HTR-8/SVneo (cell line): Measurements from ENCODE around the gene NLRP5.
"Not testable (repeated sequence)": the region's sequence is repeated elsewhere in the genome, so short reads cannot be mapped to it uniquely, and the experiment has no call there.

Experiments
- DNase-seq: peaks from one replicate; pipeline ENCODE4 v3.0.0; 2011; ENCODE audit warnings: low spot score, mixed read lengths; ENCODE audit not compliant: insufficient read length
- FAIRE-seq: peaks from 2 replicates; lab custom pipeline; 2011; peaks lifted over from hg19 to GRCh38; lab: Jason Lieb, UNC

The NLRP5 gene

DNA sequence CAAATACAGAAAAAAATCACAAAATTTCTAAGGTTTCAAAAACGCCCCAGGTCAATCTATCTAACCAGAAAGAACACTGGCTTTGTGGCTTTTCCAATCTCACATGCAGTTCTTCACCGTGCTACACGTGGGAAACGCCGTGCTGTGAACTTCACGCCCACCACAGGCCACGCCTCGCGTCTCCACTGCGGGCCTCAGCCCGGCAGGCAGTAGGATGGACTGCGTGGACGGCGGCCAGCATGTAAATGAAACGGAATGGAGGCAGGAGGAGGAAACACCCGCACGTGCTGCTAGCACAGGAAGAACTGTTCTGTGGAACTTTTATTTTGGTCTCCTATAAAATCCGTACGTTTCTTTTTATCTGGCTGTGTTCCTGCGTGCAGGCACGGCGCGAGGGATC lies 110.7 kb downstream of the NLRP5 start:
- DNase-seq (no peak), FAIRE-seq (no peak)

DNA sequence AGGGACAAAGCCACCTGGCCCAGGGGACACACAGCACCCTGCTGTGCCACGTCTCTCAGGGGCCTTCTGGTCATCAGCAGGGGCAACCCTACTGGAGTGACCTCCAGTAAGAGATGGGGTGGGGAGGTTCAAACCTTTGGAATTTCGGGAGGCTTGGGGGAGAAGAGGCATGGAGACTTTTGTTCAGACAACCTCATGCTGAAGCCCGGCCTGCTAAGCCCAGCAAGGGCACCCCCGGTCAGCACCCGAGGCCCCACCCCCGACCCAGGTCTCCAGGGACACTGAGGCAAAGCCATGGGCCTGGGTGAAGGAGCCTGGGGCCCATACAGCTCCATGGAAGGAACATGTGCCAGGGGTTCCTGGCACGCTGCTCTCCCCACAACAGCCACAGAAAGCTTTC lies 111.2 kb downstream of the NLRP5 start:
- DNase-seq, result no peak
- no peak for FAIRE-seq

DNA sequence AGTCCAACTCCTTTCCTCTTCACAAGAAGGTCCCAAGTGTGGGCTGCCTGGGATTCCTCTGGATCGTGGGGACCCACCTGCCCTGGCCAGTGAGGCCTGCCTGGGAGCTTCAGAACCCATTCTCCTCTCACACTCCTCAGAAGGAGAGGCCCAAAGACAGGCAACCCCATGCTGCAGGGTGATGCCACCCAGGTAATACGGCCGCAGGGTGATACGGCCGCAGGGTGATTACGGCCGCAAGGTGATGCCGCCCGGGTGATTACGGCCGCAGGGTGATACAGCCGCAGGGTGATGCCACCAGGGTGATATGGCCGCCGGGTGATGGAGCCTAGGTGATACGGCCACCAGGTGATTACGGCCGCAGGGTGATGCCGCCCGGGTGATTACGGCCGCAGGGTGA lies 111.7 kb downstream of the NLRP5 start:
- DNase-seq, FAIRE-seq: not testable (repeated sequence)

- no peak for DNase-seq
- no peak for FAIRE-seq
These were observed 112.4 kb downstream of the NLRP5 start for GRCh38 chr19:56098731-56099568.

- FAIRE-seq (no peak), DNase-seq (no peak)
These were observed 113.3 kb downstream of the NLRP5 start for GRCh38 chr19:56099638-56100539.

- no peak for DNase-seq
- no peak for FAIRE-seq
These were observed 114.5 kb downstream of the NLRP5 start for GRCh38 chr19:56101095-56101494.

GRCh38 chr19:56101746-56102535 lies 115.4 kb downstream of the NLRP5 start:
- FAIRE-seq (no peak), DNase-seq (no peak)

DNA sequence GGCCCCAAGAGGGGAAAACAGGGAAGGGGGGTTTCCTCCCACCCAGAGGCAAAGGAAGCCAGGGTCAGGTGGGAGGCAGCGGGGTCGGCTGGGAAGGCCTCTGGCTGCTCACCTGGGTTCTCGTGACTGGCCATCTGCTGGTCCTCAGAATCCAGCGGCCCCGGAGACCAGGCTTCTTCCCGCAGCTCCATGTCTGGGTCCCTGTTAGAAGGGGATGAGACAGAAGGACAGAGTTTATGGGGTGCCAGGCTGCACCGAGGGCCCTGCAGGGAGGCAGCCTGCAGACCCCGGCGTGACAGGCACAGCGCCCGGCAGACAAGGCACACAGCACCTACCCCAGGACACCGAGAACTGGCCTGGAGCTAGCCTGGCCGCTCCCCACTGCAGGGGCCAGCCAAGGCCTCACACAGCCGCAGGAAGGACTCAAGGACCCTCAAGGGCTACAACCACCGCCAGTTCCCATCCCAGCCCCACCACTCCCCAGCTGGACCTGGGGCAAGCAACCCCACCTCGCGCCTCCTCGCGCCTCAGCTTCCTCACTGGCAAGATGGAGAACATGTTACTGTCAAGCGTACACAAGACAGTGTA lies 116.5 kb downstream of the NLRP5 start:
- DNase-seq (no peak), FAIRE-seq (no peak)

- DNase-seq (no peak), FAIRE-seq (no peak)
These were observed 117.8 kb downstream of the NLRP5 start for GRCh38 chr19:56104423-56104822.

DNA sequence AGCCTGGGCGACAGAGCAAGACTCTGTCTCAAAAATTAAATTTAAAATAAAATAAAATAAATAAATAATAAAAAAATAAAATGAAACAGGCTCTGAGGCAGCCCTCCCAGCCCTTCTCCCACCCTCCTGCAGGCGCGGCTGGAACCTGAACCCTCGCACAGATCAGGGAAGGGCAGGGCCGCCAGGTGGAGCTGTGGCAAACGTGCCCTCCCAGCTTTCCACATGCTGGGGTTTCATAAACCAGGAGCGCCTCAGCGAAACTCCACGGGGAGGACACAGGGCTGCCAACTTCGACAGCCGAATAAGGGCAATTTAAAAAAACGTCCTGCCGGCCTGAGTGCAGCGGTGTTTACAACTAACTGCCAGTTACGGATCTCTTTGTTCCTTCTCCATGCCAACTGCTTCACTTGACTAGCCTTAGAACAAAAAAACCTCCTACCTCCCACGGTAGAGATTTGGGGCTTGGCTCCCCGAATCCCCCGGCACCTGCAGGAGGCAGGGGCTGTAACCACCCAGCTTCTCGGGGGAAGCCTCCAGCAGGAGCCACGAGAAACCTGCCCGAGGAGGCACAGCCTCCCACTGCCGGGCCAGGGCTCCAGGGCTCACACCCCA lies 118.6 kb downstream of the NLRP5 start:
- DNase-seq (no peak), FAIRE-seq (no peak)

GRCh38 chr19:56105831-56106396 lies 119.3 kb downstream of the NLRP5 start:
- FAIRE-seq, DNase-seq: not testable (repeated sequence)

DNA sequence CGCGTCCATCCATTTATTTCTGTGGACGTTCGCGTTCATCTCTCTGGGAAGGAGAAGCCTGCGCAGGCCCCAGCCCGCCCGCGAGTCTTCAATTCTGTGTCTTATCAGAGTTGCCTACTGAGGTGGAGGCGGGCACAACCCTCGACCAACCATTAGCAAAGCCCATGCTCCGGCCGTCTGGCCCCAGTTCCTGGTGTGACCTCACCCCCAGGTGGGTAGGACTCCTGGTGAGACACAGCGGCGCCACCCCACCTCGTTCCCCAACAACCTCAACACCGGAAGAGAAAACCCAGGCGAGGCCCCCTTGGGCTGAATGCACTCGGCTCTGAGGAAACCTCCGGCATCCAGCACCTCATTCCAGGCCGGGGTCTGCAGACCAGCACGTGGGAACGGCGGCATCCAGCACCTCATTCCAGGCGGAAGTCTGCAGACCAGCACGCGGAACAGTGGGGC lies 119.8 kb downstream of the NLRP5 start:
- DNase-seq (no peak), FAIRE-seq (no peak)

DNA sequence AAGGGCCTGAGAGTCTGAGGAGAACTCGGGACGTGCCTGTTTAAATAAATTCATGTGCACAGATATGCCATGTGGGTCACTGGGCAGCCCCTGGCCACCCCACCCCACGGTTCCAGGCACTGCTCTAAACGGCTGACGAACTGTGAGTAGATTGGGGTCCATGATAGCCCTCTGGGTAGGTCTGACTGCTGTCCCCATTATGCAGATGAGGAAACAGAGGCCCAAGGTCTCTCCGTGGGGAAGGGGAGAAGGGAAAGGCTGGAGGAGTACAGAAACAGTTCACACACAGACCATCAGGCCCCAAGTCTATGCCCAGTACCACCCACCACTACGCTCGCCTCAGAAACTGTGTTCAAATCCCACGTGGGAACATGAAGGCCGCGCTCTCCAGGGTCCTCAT lies 120.4 kb downstream of the NLRP5 start:
- no peak for FAIRE-seq
- DNase-seq, result no peak

DNA sequence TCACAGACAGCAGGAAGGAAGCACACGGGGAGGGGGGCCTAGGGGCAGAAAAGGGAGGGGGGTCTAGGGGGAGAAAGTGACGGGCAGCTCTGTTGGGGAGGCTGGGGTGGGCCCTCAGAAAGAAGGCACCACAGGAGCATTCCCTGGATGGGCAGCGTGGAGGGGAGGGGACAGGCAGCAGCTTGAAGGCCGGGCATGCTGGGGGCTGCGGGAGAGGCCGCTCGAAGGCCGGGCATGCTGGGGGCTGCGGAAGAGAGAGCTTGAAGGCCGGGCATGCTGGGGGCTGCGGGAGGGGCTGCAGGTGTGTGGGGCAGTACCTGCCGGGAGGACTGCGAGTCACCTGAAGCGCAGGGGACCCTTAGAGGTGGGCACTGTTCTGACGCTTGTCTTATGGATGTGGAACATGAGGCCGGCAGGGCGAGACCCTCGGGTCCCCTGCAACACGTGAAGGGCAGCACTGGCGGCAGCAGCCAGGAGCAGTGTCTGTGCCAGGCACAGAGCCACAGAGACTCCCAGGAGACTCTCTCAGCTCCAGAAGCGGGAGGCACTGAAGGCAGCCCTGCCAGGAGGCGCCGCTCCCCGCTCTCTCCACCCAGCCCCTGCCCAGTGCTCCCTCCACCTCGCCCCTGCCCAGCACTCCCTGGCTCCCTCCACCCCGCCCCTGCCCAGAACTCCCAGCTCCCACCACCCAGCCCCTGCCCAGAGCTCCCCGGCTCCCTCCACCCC lies 121.2 kb downstream of the NLRP5 start:
- DNase-seq (no peak), FAIRE-seq (no peak)

DNA sequence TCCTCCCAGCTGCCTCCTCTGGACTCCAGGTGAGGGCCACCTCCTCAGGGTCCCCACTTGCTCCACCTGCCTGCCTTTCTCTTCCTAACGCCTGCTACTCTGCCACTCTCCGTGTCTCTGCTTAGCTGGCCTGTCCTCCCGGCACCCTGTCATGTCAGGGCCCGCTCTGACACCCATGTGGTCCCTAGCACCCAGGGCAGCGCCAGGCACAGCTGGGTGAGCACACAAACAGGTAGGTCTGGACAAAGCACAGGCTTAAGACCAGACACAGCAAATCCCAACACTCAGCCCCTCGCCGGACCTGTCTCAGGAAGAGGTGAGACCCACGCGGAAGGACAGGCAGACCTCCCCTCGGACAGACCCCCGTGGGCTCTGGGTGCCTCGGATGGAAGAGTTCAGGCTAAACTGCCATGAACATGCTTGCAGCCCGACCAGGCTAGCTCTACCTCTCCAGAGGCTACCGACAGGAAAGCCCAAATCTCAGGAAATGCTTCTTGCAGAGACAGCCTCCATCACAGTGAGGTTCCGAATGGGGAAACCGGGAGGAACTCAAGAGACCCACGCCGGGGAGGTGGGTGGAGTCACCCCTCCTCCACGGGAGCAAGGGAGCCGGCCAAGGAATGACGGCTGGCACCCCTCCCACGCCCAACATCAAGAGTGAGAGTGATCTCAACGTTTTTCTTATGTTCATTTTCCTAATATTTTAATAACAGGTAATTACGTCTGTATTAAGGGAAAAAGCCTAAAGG lies 122.0 kb downstream of the NLRP5 start:
- FAIRE-seq, result no peak
- DNase-seq, result no peak

- DNase-seq, result no peak
- no peak for FAIRE-seq
These were observed 122.7 kb downstream of the NLRP5 start for GRCh38 chr19:56109226-56109625.

GRCh38 chr19:56110515-56111448 lies 124.2 kb downstream of the NLRP5 start:
- DNase-seq, result no peak
- no peak for FAIRE-seq
